ENCODE measurements around the gene PEMT.

GRCh38 chr17:17633310-17633709 lies 41.8 kb upstream of the PEMT start:
- TF ChIP-seq CTCF (IDR thresholded peaks at IDR 0.05; ENCODE audit: low read length) (no peak), EZH2 (IDR thresholded peaks at IDR 0.05; ENCODE audit: borderline replicate concordance, low read length) (no peak)
